GM18499 (cell line): ENCODE data around the gene SEC14L5.

Experiments used
- ATAC-seq: cut with Tn5 transposase; IDR thresholded peaks from one replicate; pipeline ENCODE4 v1.9.1; 2021; ENCODE audit warnings: moderate number of reproducible peaks; ENCODE audit not compliant: insufficient read depth, unreplicated experiment

The SEC14L5 gene

DNA sequence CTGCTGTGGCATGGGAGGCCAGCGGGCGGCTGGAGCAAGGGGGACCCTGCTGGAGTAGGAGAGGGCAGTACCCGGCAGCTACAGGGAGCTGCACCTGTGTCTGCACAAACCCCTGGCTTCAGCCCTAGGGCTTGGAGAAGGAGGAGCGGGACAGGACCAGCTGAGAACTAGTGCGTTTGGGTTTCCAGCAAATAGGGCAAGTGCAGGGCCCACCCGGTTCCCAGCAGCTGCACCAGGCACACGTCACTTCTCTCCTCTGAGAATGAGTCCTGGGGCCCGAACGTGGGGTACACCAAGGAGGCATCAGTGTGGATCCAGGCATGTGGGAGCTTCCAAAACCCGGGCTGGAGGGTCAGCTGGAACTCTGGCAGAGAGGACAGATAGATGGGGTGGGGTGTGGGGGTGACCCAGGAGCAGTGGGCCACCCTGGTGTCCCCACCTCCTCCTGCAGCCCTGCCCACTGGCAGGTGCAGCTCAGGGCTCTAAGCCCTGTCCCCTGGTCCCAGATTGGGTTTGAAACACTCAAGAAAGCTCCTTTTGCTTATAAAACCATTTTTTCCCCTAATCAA lies 102.0 kb downstream of the SEC14L5 start:
- ATAC-seq = no peak

DNA sequence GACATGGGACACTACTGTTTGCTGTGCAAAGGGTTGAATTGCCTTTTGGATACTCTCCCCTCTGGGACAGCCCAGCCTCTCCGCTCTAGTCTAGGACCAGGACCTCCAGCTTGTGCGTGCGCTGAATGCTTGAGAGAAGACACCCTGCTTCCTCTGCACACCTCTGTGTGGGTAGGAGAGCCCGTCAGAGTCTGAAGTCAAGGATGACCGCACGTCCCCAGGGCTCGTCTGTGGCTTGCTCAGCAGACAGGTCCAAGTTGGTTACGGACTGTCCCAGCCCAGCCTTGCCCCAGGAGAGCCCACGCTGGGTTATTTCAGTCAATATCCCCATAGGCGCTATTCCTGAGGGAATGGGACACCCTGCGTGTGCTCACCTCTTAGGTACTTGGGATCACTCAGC lies 103.9 kb downstream of the SEC14L5 start:
- no peak for ATAC-seq

DNA sequence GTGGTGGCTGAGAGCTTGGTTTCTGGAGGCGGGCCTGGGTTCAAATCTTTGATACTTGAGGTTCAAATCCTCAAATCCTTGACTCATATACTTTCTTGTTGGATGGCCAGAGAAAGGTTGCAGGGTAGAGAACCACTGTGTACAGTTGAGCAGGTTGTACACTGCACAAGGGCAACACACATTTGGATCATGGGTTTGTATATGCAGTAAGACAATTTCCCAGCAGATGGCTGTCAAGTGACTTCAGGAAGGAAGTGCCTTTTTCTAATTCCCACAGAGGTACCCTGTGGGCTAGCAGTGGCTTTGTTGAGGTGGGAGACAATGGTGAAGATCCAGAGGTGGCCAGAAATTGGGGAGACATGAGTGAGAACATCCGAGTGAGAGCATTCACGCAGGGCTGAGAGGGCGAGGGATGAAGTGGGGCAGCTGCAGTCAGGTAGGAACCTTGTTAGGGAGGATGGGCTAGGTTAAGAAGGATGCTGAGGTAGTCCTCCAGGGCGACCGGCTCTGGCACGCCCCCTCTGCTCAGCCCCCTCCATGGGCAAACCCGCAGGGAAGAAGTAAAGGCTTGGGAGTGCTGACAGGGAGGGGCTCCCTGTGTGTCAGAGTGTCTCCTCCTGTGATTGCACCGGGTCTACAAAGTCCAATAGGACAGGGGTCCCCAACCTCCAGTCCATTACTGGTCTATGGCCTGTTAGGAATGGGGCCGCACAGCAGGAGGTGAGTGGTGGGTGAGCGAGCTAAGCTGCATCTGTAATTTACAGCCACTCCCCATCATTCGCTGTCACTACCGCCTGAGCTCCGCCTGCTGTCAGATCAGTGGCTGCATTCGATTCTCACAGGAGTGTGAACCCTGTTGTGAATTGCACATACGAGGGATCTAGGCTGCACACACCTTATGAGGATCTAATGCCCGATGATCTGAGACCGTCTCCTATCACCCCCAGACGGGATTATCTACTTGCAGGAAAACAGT lies 104.9 kb downstream of the SEC14L5 start:
- no peak for ATAC-seq

DNA sequence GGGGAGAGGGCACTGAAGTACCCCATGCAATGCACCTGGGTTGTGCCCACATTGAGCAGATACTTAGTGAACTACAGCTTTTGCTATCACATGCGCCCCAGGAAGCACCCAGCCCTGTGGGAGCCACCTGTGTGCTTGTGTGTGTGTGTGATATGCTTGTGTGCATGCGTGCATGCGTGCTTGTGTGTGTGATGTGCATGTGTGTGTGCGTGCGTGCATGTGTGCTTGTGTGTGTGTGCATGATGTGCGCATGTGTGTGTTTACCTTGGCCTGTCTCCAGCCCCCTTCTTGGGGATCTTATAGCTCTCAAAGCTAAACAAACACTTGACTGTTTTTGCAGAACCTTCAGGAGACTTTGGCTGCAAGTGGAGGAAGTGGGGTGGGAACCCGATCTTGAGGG lies 106.8 kb downstream of the SEC14L5 start:
- ATAC-seq = no peak

DNA sequence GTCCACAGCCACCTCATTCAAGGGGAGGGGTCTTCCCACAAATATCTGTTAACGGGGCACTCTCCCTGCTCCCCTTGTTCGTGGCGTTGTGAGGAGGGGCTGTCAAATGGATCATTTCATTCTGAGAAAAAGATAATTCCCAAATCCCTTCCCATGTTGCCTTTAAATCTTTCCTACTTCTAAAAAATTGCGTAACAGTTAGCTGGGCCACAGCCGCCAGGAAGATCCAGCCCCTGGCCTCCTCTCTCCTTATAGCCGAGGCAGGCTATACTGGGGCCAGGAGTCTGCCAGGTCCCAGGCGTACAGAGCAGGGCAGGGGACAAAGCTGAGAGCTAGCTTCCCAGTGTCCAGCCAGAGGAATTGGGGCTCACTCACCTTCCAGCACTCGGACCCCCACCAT lies 107.2 kb downstream of the SEC14L5 start:
- no peak for ATAC-seq

DNA sequence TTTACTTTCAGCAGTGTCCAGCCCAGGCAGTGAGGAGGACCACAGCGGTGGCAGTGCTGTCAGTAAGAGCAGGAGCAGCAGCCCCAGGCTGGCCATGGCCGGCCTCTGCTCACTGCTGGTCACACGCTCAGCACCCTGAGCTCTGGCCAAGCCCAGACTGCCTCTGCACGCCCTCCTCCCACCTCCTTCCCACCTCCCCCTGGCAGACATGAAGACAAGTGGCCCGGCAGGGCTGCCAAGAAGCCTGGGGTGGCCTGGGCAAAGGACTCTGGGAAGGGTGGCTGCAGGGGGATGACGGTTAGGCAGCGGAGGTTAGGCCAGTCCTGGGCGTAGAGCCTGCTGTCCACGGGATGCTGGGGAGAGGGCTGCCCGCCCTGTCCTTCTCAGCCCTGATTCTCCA lies 107.7 kb downstream of the SEC14L5 start, which contains the start of gene C16orf89:
C16orf89 (minus strand) TSS at position 144 of the 400 bp plus-strand sequence; CDS start at position 96, 48 bp downstream.
- no peak for ATAC-seq

DNA sequence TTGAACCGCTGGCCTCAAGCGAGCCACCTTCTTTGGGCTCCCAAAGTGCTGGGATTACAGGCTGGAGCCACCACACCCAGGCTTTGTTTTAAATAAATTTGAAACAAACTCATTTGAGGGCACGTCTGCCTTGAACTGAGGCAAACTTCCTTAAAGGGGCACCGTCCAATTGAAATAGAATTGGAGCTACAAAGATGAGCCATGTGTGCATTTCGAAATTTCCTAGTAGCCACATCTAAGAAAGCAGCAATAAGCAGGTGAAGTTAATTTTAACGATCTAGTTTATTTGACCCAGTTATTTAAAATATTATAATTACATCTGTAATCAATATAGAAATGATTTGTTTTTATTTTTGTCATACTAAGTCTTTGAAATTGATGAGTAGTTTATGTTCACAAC lies 108.4 kb downstream of the SEC14L5 start:
- no peak for ATAC-seq
